Neural cell (in vitro differentiated cells): ENCODE measurements around the gene MED13L. TPM values are rescaled to one million over a fixed set of nuclear protein-coding genes. Genes with fewer than 3 reads are reported as not detected.

Source experiments
- H2AFZ ChIP-seq: fragments of 200-600, 300-800 bp; sonication (generic), shearing (Covaris generic); 2 replicates; pipeline ENCODE4 v1.6.0; 2014; ENCODE audit warnings: low read depth, mild to moderate bottlenecking, antibody characterized with exemption, low read length, moderate library complexity
- H3F3A ChIP-seq: fragments of 200-600 bp; shearing (Covaris generic); 2 replicates; pipeline ENCODE4 v1.6.1; 2016; ENCODE audit warnings: mild to moderate bottlenecking, moderate library complexity, mixed read lengths, antibody characterized with exemption, low read length; ENCODE audit not compliant: insufficient read depth, poor library complexity, severe bottlenecking
- H3K27ac ChIP-seq: fragments of 200-600, 300-800 bp; sonication (generic), shearing (Covaris generic); 2 replicates; pipeline ENCODE4 v1.5.1; 2014; ENCODE audit warnings: mild to moderate bottlenecking, low read length, moderate library complexity
- H3K27me3 ChIP-seq: fragments of 300-800, 200-600 bp; sonication (generic), shearing (Covaris generic); 2 replicates; pipeline ENCODE4 v1.6.0; 2014; ENCODE audit warnings: mild to moderate bottlenecking, low read depth, low read length, moderate library complexity; ENCODE audit not compliant: insufficient read depth
- H3K36me3 ChIP-seq: fragments of 300-800, 200-600 bp; sonication (generic), shearing (Covaris generic); 2 replicates; pipeline ENCODE4 v1.5.1; 2014; ENCODE audit warnings: mild to moderate bottlenecking, antibody characterized with exemption, low read length, moderate library complexity; ENCODE audit not compliant: insufficient read depth
- H3K4me2 ChIP-seq: fragments of 300-800, 200-600 bp; sonication (generic), shearing (Covaris generic); 2 replicates; pipeline ENCODE4 v1.6.0; 2014; ENCODE audit warnings: mild to moderate bottlenecking, low read length
- H3K4me3 ChIP-seq: fragments of 300-800, 200-600 bp; sonication (generic), shearing (Covaris generic); 2 replicates; pipeline ENCODE4 v1.5.1; 2014; ENCODE audit warnings: mild to moderate bottlenecking, low read length, moderate library complexity
- H3K79me2 ChIP-seq: fragments of 200-600 bp; shearing (Covaris generic); replicated peaks from 2 replicates; pipeline ENCODE4 v1.6.0; 2014; ENCODE audit warnings: mild to moderate bottlenecking, low read length, moderate library complexity; ENCODE audit not compliant: insufficient read depth
- H3K9ac ChIP-seq: fragments of 300-800, 200-600 bp; sonication (generic), shearing (Covaris generic); 2 replicates; pipeline ENCODE4 v1.6.1; 2016; ENCODE audit warnings: mild to moderate bottlenecking, low read length, mixed read lengths
- H3K9me2 ChIP-seq: fragments of 200-600 bp; shearing (Covaris generic); 2 replicates; pipeline ENCODE4 v1.6.1; 2016; ENCODE audit warnings: mild to moderate bottlenecking, low read length, mixed read lengths; ENCODE audit not compliant: insufficient read depth
- H3K9me3 ChIP-seq: fragments of 200-600, 300-800 bp; sonication (generic), shearing (Covaris generic); 2 replicates; pipeline ENCODE4 v1.6.1; 2016; ENCODE audit warnings: mild to moderate bottlenecking, mixed run types, low read length, moderate library complexity, mixed read lengths
- H4K20me1 ChIP-seq: fragments of 200-600 bp; shearing (Covaris generic); 2 replicates; pipeline ENCODE4 v1.6.1; 2016; ENCODE audit warnings: mild to moderate bottlenecking, mixed run types; ENCODE audit not compliant: insufficient read depth
- CTCF ChIP-seq: fragments of 450-650 bp; IDR thresholded peaks from 2 replicates; pipeline ENCODE4 v1.5.1; 2014; ENCODE audit warnings: antibody characterized with exemption, mild to moderate bottlenecking, moderate library complexity; ENCODE audit not compliant: poor library complexity, severe bottlenecking
- EP300 ChIP-seq: fragments of 450-650 bp; conservative IDR thresholded peaks from 2 replicates; pipeline ENCODE4 v1.6.1; 2014; ENCODE audit warnings: antibody characterized with exemption, mild to moderate bottlenecking, moderate library complexity; ENCODE audit not compliant: poor library complexity, severe bottlenecking
- EZH2 ChIP-seq: fragments of 200-600, 300-800 bp; shearing (Covaris generic), sonication (generic); IDR thresholded peaks from 2 replicates; pipeline ENCODE4 v1.6.1; 2014; ENCODE audit warnings: antibody characterized with exemption, low read length, borderline replicate concordance, mild to moderate bottlenecking; ENCODE audit not compliant: insufficient read depth, poor library complexity, severe bottlenecking
- MXI1 ChIP-seq: fragments of 450-650 bp; conservative IDR thresholded peaks from 2 replicates; pipeline ENCODE4 v1.6.1; 2014; ENCODE audit warnings: antibody characterized with exemption, mild to moderate bottlenecking; ENCODE audit not compliant: poor library complexity, severe bottlenecking
- POLR2AphosphoS5 ChIP-seq: IDR thresholded peaks from 2 replicates; pipeline ENCODE4 v1.6.1; 2012
- RAD21 ChIP-seq: fragments of 450-650 bp; conservative IDR thresholded peaks from 2 replicates; pipeline ENCODE4 v1.6.1; 2014; ENCODE audit warnings: antibody characterized with exemption, mild to moderate bottlenecking, moderate library complexity
- SMC3 ChIP-seq: fragments of 450-650 bp; conservative IDR thresholded peaks from 2 replicates; pipeline ENCODE4 v1.6.1; 2014; ENCODE audit warnings: antibody characterized with exemption, mild to moderate bottlenecking, moderate library complexity; ENCODE audit not compliant: poor library complexity
- TAF1 ChIP-seq: IDR thresholded peaks from 2 replicates; pipeline ENCODE4 v1.6.1; 2012; ENCODE audit warnings: low read depth
- polyA plus RNA-seq: library from polyadenylated mRNA; depleted of rRNA; stranded (reverse); fragments of >200 nt; gene quantifications from 2 replicates; pipeline ENCODE4 v1.2.3, GENCODE V29; 2014
- TF ChIP-seq, protein P1 (sequence below): IDR thresholded peaks from 2 replicates; pipeline ENCODE4 v1.6.1; 2012; ENCODE audit warnings: borderline replicate concordance

Gene MED13L
- polyA plus RNA-seq, 1 donor from 2014 or later: 38.9 TPM

DNA sequence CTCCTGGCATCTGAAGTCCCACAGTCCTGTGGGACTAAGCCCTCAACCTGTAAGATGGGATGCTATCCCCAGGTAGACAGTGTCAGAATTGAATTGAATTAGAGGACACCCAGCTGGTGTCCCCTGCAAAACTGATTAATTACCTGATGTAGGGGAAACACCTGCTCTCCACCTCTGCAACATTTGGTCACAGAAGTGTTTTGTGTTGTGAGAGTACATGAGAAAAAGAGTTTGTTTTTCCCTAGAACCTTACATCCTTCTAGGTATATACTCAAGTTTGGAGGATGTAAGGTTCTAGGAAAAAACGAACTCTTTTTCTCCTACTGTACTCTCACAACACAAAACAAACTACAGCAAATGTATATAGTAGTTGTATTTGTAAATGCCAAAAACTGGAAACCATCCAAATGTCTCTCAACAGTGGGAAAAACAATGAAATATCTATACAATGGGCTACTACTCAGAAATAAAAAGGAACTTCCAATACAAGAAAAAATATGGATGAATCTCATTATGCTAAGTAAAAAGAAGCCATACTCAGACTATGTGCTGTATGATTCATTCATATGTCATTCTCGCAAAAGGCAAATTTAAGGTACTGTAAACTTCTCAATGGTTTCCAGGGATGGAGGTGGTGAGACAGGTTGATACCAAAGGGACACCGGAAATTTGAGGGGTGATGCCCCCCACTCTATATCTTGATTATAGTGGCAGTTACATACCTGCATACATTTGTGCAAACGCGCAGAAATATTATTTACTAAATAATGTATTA, 160.7 kb downstream of the MED13L start:
- no peaks in the 10 kb centered on the region for H3K9me2 ChIP-seq
- H3K9me3 ChIP-seq: no peaks in the 10 kb centered on the region
- no peaks in the 10 kb centered on the region for H3K36me3 ChIP-seq
- H4K20me1 ChIP-seq: no peaks in the 10 kb centered on the region
- TF ChIP-seq CTCF (no peak), EZH2 (no peak), POLR2AphosphoS5 (no peak), MXI1 (no peak), SMC3 (no peak), EP300 (no peak), RAD21 (no peak)
- TF ChIP-seq, protein P1, sequence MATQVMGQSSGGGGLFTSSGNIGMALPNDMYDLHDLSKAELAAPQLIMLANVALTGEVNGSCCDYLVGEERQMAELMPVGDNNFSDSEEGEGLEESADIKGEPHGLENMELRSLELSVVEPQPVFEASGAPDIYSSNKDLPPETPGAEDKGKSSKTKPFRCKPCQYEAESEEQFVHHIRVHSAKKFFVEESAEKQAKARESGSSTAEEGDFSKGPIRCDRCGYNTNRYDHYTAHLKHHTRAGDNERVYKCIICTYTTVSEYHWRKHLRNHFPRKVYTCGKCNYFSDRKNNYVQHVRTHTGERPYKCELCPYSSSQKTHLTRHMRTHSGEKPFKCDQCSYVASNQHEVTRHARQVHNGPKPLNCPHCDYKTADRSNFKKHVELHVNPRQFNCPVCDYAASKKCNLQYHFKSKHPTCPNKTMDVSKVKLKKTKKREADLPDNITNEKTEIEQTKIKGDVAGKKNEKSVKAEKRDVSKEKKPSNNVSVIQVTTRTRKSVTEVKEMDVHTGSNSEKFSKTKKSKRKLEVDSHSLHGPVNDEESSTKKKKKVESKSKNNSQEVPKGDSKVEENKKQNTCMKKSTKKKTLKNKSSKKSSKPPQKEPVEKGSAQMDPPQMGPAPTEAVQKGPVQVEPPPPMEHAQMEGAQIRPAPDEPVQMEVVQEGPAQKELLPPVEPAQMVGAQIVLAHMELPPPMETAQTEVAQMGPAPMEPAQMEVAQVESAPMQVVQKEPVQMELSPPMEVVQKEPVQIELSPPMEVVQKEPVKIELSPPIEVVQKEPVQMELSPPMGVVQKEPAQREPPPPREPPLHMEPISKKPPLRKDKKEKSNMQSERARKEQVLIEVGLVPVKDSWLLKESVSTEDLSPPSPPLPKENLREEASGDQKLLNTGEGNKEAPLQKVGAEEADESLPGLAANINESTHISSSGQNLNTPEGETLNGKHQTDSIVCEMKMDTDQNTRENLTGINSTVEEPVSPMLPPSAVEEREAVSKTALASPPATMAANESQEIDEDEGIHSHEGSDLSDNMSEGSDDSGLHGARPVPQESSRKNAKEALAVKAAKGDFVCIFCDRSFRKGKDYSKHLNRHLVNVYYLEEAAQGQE: no peak
- no peak overlapping the region for H2AFZ ChIP-seq
- no peak overlapping the region for H3K4me2 ChIP-seq
- H3K4me3 ChIP-seq: no peak overlapping the region
- no peak overlapping the region for H3K27ac ChIP-seq
- H3K9ac ChIP-seq: no peak overlapping the region
- H3F3A ChIP-seq: no peaks in the 10 kb centered on the region
- peaks cover 37% of the 10 kb centered on the region for H3K79me2 ChIP-seq
- no peaks in the 10 kb centered on the region for H3K27me3 ChIP-seq

- H4K20me1 ChIP-seq: no peaks in the 10 kb centered on the region
- no peaks in the 10 kb centered on the region for H3F3A ChIP-seq
- TF ChIP-seq POLR2AphosphoS5: no peak
- TF ChIP-seq TAF1: no peak
- no peak for TF ChIP-seq MXI1
- TF ChIP-seq SMC3: no peak
- TF ChIP-seq RAD21: no peak
- no peak for TF ChIP-seq EP300
- no peak for TF ChIP-seq CTCF
- TF ChIP-seq, protein P1: no peak
- TF ChIP-seq EZH2: no peak
- no peaks in the 10 kb centered on the region for H3K9me2 ChIP-seq
- no peak overlapping the region for H3K27ac ChIP-seq
- H2AFZ ChIP-seq: no peak overlapping the region
- no peaks in the 10 kb centered on the region for H3K36me3 ChIP-seq
- no peak overlapping the region for H3K9ac ChIP-seq
- no peaks in the 10 kb centered on the region for H3K9me3 ChIP-seq
- no peak overlapping the region for H3K4me2 ChIP-seq
- no peaks in the 10 kb centered on the region for H3K27me3 ChIP-seq
- no peak overlapping the region for H3K4me3 ChIP-seq
- H3K79me2 ChIP-seq: peaks cover 25% of the 10 kb centered on the region
These were observed 163.9 kb downstream of the MED13L start for GRCh38 chr12:116113398-116114130.
